Central memory CD4-positive, alpha-beta T cell (primary cell): Measurements from ENCODE around the gene PFKP.

Source experiments
- DNase-seq: peaks from one replicate; pipeline ENCODE4 v3.0.0; 2022

Gene PFKP

DNA sequence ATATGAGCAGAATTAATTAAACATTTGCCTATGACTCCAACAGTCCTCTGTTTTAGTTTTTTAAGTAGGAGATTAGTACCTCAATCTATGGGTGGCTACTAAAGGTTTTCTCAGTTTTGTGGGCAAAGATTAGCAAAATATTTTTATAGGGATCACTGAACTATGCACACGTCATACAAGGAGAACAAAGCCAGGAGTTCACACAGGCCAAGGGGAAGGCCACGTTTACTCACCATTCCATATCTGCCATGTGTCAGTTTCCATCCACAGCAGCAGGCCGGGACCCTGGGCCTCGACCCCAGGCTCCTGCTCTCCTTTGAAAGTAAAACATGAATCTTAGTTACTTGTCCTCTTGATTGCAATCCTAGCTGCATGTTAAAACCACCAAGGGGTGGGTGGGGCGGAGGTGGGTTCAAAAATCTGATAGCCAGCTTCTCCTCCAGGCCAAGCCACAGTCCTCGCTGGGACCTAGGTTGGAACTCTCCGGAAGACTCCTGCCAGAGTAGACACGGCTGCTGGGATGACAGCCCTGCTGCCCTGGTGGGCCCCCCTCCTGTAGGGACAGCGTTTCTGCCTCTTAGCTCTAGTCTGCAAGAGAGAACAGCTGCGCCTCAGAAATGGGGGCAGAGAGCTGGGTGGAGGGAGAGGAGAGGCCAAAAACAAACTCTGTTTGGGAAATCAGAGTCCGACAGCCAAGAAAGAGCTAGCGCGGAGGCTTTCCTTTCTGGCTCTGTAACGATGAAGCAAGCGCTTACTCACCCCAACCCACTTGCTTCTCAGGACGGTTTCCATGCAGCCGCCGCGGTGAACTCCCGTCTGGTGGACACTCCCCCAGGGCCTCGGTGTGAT, 69.6 kb downstream of the PFKP start:
- no peak for DNase-seq

DNA sequence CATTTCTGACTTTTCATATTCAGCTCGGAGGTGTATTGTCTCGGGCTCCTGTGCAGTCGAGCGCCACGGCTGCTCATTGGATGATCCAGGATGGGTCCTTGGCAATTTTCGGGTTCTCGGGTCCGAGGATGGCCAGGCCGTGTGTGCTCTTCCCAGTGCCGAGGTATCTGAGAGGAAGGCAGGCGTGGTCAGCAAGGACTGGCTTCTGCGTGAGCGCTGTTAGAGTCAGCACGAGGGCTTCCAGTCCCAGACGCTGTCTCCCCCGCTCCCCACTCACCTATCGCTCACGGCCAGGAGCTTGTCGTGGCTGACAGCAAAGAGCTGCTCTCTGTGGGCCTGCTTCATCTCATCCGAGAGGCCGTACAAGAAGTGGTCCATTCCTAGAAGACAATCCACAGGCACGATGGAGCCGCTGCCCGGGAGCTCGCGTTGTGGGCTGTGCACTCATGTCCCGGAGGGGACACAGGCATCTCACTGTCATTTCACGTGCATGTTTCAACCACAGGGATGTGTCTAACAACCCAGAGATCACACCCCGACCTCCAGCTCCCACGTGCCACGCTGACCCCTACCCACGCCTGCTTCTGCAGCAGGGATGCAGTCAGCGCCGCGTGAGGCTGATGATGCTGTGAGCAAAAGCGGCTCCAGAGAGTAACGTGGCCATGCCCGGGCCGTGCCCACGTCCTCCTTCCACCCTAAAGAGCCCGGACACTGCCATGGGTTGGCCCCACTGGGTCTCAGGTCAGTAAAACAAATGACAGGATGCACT, 70.8 kb downstream of the PFKP start:
- no peak for DNase-seq

DNA sequence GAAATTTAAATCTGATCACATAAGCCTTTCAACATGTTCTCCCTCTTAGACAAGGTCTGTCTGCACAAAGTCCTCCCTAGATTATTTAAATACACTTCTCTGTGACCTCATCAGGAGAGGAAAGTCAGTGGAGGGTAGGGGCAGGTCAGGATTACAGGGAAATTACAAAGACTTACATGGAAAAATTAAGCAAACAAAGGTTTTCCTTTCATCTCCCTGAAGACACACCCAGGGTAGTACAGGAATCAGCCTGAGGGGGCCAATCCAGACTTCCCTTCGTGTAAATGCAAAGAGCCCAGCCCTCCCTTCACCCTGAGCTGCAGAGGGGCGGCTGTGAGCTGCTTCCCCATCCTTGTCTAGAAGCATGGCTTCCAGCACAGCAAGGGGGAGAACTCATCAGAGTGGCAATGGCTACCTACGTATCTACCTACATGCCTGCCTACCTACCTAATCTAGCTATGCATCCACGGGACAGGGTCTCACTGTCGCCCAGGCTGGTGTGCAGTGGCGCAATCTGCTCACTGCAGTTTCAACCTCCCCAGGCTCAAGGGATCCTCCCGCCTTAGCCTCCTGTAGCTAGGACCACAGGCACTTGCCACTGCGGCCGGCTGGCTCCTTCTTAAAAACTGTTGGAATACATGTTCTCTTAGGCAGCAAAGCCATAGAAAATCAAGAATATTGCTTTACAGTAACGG, 72.0 kb downstream of the PFKP start:
- DNase-seq = no peak

DNA sequence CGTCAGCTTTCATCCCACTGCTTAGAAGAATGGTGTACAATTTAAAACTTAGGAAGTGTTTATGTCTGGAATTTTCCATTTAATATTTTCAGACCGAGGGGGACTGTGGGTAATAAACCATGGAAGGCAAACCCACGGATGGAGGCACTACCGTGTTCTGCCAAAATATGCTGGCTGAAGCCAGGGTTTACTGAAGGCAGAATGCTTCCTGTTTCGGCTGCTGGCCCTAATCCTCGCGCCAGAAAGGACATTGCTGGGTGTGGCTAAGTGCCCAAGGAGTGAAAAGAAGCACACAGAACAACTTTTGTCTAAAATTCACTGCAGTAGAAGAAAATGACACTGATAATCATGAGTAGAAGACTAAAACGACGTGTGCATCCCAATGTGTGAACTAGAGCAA, 72.9 kb downstream of the PFKP start:
- no peak for DNase-seq

DNA sequence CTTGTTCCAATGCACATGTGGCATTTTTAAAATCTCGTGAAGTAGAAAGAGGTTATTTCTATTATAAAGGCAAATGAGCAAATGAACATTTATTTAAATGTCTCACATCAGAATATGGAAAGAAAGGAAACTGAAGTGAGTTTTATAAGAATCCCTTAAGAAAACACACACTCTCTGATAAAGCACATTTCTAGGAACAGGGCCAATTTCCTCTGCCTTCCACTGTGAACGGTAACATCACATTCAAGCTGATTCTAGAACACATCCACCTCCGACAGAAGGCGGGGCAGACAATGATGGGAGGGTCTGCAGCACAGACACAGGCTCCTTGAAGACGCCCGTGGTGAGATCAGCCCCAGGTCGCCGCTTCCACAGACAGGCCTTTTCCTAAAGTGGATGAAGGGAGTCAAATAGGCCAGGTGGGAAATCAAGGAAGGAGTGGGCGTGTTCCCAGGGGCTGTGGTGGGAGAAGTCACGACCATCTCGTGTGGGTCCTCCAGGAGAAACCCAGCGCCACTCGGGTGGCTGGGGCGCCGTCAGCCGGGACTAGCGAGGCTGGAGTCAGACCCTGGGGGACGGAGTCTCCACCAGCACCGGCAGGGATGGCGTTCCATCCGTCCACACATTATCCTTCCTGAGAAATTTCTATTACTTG, 74.1 kb downstream of the PFKP start:
- no peak for DNase-seq

DNA sequence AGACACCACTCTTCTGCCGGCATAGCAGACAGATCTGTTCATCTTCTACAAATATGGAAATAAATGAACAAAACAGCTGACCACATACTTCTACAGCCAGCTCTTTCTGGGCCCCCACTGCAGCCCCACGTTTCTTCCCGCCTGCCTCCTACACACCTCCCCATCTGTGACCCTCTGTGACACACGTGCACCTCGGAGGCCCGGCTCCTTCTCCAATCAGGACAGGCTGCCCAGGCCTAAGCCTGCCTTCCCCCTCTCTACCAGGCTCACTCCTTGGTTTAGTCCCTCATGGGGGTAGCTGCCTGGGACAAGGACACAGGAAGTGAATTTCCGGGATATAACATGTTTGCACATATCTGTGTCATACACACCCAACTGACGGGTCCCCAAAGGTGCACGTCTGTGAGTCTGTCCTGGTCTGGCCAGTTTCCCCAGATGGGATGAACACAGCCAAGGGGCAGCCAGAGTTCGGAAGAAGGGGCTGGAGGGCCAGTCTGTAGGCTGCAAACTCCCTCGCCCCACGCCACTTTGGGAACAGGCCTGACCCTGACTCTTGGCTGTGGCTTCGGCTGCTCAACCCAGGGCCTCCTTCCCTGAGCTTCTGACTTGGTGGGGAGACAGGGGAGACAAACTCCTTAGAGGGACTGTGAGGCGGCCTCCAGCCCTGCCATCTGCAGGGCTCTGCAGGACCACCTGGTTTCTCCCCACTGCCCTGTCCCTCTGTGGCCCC, 75.0 kb downstream of the PFKP start:
- DNase-seq = no peak

DNA sequence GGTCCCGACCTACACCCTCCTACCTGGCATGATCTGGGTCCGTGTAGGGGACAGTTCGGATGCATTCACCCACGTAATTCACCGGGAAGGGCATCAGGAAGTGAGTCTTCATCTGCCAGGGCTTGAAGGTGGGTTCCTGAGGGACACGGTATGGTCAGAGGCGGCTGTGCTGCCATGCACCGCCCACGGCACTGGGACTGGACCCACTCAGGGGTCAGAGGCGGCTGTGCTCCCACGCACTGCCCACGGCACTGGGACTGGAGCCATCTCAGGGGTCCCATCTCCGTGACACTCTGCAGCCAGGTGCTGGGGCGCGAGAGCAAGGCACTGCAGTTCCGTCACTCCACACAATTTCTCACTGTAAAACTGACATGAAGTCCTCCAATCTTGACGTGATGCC, 76.0 kb downstream of the PFKP start:
- no peak for DNase-seq

DNA sequence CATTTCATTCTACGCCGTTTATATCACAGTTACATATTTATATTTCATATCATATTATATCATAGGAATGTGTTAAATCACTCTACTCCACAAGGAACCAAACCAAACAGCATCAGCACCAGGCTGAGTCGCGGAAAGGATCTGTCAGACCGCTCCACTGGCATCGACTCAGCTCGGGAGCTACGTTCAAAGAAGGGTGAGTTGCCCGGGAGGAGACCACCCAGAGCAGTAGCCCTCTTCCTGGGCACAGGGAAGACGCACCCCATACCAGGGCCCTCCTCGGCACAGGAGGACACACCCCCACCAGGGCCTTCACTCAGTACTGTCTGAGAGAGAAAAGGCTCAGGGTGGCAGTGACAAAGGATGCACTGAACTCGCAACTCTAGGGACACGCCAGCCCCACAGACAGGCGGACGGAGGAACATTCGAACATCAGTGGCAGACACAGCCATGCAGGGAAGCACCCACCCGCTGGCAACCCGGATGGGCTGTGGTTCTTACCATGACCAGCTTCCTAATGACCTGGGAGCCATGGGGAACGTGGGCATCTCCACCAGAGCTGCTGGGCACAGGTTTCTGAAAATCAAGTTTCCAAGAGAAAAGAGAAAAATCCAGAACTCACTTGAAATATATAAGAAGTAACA, 76.6 kb downstream of the PFKP start:
- no peak for DNase-seq

DNA sequence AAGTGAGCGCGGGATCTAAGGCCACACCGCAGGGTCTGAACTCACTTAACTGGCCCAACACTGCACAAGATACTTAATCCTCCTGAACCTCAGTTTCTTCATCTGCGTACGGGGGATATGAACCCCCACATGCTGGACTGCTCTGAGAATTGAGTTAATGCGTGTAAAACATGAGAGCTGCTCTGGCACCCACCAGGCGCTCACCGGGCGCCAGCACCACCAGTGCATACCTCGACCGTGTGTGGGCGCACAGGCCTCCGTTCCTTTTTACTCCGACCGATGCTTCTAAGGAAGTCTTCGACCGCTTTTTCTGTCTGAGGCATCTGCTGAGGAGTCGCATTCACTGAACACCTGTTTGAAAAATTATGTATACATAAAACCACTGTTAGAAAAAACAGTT, 78.0 kb downstream of the PFKP start:
- DNase-seq = no peak

DNA sequence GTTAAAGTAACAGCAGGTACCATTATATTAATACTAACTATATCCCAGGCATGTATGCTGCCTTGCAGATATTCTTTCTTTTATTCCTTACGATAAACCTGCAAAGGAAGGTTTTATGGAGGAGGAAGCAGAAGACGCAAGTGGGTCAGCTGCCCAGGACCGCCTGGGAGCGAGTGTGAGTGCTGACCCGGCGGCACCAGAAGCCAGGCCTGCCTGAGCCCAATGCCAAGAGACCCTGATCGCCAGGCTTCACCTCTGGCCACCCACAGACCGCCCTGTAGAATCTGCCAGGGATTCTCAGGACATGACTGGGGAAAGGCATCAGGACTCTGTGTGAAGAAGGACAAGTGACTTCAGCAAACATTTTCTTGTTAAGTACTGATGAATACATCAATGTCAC, 78.9 kb downstream of the PFKP start:
- DNase-seq = no peak

DNA sequence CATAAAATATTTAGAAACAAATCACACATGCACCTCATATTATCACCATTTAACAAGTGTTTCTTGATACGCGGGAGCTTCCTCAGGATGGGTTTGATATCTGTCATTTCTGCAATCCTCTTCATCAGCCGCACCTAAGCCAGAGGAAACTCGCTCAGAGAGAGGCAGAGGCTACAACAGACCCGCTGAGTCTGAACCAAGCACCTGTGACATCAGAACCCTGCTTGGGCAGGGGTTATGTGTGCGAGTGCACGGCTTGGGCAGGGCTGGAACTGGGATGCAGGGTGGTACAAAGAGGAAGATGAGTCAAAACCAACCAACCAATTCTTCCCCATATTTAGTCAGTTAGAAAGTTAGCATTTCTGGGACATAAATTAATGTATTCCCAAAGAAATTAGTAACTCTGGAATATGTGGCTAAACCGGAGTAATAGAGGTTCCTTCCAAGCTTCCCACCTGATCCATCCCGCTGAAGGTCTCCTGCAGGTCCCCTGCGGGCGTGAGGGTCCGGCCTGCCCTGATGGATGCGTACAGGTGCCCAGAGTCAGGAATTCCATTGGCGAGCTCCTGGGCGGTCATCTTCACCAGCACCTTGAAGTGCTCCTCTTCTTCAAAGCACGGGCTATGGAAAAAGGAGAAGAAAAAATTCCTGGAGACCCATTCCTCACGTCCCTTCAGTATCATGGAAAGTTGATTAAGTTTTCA, 79.9 kb downstream of the PFKP start:
- DNase-seq = no peak

DNA sequence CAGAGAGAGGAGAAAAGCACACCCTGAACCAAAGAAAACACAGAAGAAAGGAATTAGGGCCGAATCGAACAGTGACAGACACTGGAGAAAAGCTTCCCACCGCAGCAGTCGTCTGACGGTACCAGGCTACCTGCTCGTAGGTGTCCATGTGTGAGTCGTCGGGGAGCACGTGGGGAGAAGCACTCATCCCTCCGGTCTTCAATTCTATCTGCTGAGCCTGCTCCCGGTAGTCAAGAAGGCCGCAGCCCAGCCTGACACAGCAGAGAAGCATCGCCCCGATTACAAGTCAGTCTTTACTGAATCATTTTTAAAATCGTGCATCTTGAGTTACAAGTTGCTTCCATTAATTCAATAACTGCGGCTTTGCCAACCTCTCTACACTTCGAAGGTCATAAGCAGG, 80.7 kb downstream of the PFKP start:
- DNase-seq = no peak

DNA sequence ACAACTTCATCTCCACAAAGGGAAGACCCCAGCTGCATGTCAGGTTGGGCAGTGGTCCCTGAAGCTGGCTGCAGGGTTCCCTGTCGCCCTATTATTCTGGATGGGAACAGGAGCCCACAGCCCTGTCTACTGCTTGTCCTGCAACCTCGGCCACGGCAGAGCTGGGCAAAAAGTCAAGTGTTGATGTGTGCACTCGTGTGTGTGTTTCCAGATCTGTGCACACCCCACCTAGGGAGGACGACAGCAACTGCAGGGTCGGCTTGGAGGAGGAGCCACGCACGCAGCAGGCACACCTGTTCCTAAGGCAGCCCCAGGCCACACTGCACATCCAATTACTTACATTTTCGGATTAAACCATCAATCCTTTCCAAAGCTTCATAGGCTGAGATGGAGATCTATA, 81.6 kb downstream of the PFKP start:
- DNase-seq = no peak

DNA sequence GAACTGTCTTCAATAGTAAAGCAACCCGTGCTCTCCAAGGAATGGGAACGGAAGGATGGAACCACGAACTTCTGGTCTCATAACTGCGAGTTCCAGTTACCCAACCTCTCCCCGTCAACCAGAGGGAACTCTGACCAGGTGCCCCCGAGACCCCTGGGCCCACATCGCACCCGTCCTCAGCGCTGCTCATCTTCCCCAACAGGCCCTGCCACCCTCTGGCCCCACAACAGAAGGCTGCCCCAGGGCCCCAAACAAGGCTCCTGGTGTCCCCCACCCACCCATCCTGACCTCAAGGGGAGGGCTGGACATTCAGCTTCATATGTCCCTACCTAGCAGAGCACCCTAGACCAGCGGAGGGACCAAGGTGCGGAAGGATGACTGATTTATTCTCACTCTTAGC, 82.6 kb downstream of the PFKP start:
- DNase-seq = no peak

DNA sequence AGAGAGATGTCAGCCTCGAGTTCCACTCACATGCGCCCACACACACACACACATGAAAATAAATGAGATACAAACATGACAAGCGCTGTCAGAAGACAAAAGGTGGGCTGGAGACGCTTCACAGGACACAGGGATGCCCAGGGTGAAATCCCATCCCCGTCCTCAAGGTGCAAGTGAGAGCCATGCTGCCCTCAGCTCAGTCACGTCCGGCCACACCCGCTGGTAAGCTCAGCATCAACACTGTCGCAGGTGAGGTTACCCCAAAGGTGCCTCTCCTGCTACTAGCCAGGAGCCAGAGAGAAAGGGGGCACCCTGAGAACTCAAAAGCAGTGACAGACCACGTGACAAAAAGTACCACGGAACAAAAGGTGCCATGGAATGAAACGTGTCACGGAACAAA, 83.0 kb downstream of the PFKP start:
- no peak for DNase-seq

DNA sequence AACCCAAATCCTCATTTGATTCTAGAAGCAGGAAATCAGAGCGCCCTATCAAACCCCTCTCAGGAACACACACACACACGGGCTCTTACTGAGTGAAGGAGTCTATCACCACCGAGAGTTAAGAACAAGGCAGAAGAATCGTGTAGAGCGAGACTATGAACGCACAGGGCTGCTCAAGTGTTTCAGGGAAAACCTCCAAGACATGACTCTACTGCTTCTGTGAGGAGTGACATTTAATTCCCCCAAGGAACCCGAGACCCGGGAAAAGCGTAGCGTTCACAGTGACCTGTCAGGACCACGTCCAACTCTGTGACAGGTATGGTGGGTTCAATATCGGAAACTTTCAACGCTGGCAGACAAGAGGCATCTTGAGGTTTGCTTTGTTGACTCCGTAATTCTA, 83.6 kb downstream of the PFKP start:
- no peak for DNase-seq

DNA sequence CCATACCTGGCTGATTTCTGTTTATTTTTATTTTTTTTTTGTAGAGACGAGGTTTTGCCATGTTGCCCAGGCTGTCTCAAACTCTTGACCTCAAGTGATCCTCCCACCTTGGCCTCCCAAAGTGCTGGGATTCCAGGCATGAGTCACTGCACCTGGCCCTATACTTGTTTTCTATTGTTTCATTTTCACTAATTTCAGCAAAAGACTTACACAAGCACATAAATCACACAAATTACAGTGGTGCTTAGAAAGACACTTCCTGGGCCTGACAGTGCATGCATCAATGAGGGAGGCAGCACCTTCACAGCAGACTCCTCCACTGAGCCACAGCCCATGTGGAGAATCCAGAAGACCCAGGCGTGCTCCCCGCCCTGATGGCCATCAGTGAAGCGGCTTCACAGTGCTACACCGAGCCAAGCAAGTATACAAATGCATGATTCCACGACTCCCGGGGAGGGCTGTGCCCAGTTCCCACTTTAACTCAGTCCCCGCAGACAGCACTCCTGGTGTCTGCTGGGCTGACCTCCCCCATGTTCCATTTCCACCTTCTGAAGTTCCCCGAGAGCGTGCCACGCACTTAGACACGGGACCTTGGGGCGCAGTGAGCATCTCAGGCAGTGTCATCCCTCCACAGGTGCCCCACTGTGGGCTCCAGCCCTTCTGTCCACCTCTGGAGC, 84.7 kb downstream of the PFKP start:
- no peak for DNase-seq

DNA sequence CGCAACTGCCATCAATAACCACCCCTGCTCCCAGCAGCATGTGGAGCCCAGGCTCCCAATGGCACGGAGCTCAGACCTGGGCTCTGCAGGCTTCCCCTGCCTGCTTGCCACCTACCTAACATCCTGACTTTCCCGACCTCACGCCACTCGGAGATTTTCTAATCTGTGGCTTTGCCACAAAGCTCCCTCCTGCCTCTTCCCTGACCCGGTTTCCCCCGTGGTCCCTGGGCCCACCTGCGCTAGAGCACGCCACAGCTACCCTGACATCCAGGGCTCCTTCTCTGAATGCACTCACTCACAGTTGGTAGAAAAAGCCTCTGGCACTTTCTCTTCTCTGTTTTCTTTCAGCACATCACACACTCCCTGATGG, 85.2 kb downstream of the PFKP start:
- DNase-seq = no peak

DNA sequence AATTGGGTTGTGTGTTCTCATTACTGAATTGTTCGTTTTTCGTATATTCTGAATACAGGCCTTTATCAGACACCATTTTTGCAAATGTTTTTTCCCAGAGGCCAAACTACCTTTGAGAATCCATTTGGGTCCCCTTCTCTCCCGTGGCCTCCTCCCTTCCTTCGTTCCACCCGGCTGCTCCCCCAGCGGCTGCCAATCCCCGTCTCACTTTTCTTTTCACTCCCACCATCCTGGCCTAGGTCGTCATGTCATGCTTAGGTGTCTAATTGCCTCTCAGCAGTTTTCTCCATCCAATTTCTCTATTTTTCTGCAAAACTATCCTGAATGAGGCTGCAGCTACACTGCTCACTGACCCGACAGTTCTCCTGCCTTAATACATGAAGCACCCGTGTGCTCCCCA, 87.3 kb downstream of the PFKP start:
- no peak for DNase-seq

DNA sequence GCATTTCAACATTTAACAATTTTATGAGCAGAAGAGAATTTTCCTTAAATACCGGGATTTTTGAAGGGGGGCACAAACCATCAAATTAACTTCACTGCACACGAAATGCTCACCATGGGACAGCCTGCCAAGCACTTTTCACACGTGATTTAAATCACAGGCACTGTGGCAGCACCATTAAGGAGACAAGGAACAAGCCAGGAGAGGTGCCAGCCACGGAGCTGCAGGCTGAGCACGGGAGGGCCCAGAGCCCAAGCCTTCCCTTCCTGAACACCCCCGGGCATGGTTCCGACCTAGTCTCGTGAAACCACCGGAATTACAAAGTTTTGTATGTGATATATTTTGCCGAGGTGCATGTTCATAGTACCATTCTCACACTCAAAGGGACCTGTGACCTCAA, 91.8 kb downstream of the PFKP start:
- no peak for DNase-seq

DNA sequence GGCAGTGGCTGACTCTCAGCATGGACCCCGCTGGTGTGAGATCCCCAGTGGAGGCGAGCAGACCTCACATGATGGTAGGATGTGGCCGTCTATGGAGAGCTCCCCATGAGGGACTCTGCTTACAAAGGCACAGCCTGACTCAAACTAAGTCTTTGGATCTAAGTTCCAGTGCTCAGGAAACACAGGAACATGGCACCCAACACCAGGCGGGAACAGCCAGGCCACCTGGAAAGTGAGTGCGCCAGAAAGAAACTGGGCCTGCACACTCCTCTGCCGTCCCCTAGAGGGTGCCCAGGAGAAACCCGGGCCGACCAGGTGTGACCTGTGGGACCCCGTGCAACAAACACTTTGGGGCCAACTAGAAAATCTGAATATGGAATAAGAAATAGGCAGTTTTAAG, 95.2 kb downstream of the PFKP start:
- no peak for DNase-seq
